H9 (cell line): Measurements from ENCODE around the gene TMEM244. TPM values are rescaled to one million over a fixed set of nuclear protein-coding genes. Genes with fewer than 3 reads are reported as not detected.
"Not testable (repeated sequence)": the region's sequence is repeated elsewhere in the genome, so short reads cannot be mapped to it uniquely, and the experiment has no call there.

ENCODE experiments used
- DNase-seq: peaks from one replicate; pipeline ENCODE4 v3.0.0-alpha.2; 2017
- H2AFZ ChIP-seq: one replicate; pipeline ENCODE4 v1.6.1; 2013; ENCODE audit warnings: mild to moderate bottlenecking, low read length, control low read depth, moderate library complexity
- H2AK5ac ChIP-seq: 2 replicates; pipeline ENCODE4 v1.6.1; 2013; ENCODE audit warnings: low read length, control low read depth, mixed read lengths; ENCODE audit not compliant: insufficient read length
- H2BK120ac ChIP-seq: one replicate; pipeline ENCODE4 v1.6.1; 2013; ENCODE audit warnings: low read depth, mild to moderate bottlenecking, low read length, control low read depth, inconsistent platforms; ENCODE audit not compliant: poor library complexity, severe bottlenecking
- H2BK12ac ChIP-seq: 2 replicates; pipeline ENCODE4 v1.6.1; 2013; ENCODE audit warnings: low read length, control low read depth, mixed read lengths, low read depth; ENCODE audit not compliant: insufficient read length
- H2BK15ac ChIP-seq: 2 replicates; pipeline ENCODE4 v1.6.1; 2013; ENCODE audit warnings: low read depth, low read length, control low read depth
- H2BK20ac ChIP-seq: one replicate; pipeline ENCODE4 v1.6.1; 2013; ENCODE audit warnings: low read depth, mild to moderate bottlenecking, low read length, control low read depth, inconsistent platforms; ENCODE audit not compliant: poor library complexity, severe bottlenecking
- H2BK5ac ChIP-seq: 2 replicates; pipeline ENCODE4 v1.6.1; 2013; ENCODE audit warnings: low read length, control low read depth, mixed read lengths; ENCODE audit not compliant: insufficient read length
- H3K14ac ChIP-seq: 2 replicates; pipeline ENCODE4 v1.6.1; 2013; ENCODE audit warnings: low read length, control low read depth; ENCODE audit not compliant: insufficient read depth
- H3K18ac ChIP-seq: 2 replicates; pipeline ENCODE4 v1.6.1; 2013; ENCODE audit warnings: low read depth, mild to moderate bottlenecking, mixed read lengths, low read length, control low read depth; ENCODE audit not compliant: insufficient read length
- H3K23ac ChIP-seq: 2 replicates; pipeline ENCODE4 v1.6.1; 2013; ENCODE audit warnings: low read length, control low read depth, mixed read lengths, low read depth; ENCODE audit not compliant: insufficient read length
- H3K23me2 ChIP-seq: 2 replicates; pipeline ENCODE4 v1.6.1; 2013; ENCODE audit warnings: low read depth, mild to moderate bottlenecking, mixed read lengths, low read length, control low read depth; ENCODE audit not compliant: insufficient read length, poor library complexity, severe bottlenecking
- H3K27ac ChIP-seq: 2 replicates; pipeline ENCODE4 v1.5.1; 2013; ENCODE audit warnings: low read length, control low read depth, mixed read lengths, low read depth; ENCODE audit not compliant: insufficient read length
- H3K27me3 ChIP-seq: 2 replicates; pipeline ENCODE4 v1.6.1; 2013; ENCODE audit warnings: low read length, control low read depth, inconsistent platforms; ENCODE audit not compliant: insufficient read depth
- H3K4ac ChIP-seq: 2 replicates; pipeline ENCODE4 v1.6.1; 2013; ENCODE audit warnings: low read depth, mild to moderate bottlenecking, control low read depth, inconsistent platforms, low read length, moderate library complexity
- H3K4me1 ChIP-seq: 2 replicates; pipeline ENCODE4 v1.6.1; 2013; ENCODE audit warnings: low read length, control low read depth, inconsistent platforms; ENCODE audit not compliant: insufficient read depth
- H3K4me2 ChIP-seq: 2 replicates; pipeline ENCODE4 v1.6.1; 2013; ENCODE audit warnings: low read length, control low read depth, mixed read lengths; ENCODE audit not compliant: insufficient read length, insufficient read depth
- H3K56ac ChIP-seq: 2 replicates; pipeline ENCODE4 v1.6.1; 2013; ENCODE audit warnings: low read depth, mild to moderate bottlenecking, mixed read lengths, low read length, control low read depth; ENCODE audit not compliant: insufficient read length
- H3K79me1 ChIP-seq: 2 replicates; pipeline ENCODE4 v1.6.1; 2013; ENCODE audit warnings: low read depth, mild to moderate bottlenecking, moderate library complexity, low read length, control low read depth, inconsistent platforms; ENCODE audit not compliant: insufficient read depth, poor library complexity, severe bottlenecking
- H3K79me2 ChIP-seq: 2 replicates; pipeline ENCODE4 v1.6.1; 2013; ENCODE audit warnings: low read length, control low read depth, inconsistent platforms; ENCODE audit not compliant: insufficient read depth
- H3K9ac ChIP-seq: 2 replicates; pipeline ENCODE4 v1.6.1; 2013; ENCODE audit warnings: low read length, control low read depth, mixed read lengths; ENCODE audit not compliant: insufficient read length; ENCODE audit errors: extremely low read depth
- H3K9me3 ChIP-seq: one replicate; pipeline ENCODE4 v1.6.1; 2013; ENCODE audit warnings: low read depth, low read length, inconsistent platforms; ENCODE audit not compliant: control insufficient read depth
- H3T11ph ChIP-seq: one replicate; pipeline ENCODE4 v1.6.1; 2013; ENCODE audit warnings: mild to moderate bottlenecking, low read length, control low read depth, inconsistent platforms
- H4K20me1 ChIP-seq: one replicate; pipeline ENCODE4 v1.6.1; 2013; ENCODE audit not compliant: control insufficient read depth, insufficient read length, insufficient read depth
- H4K5ac ChIP-seq: 2 replicates; pipeline ENCODE4 v1.6.1; 2013; ENCODE audit warnings: low read depth, mild to moderate bottlenecking, mixed read lengths, low read length, control low read depth; ENCODE audit not compliant: insufficient read length
- H4K8ac ChIP-seq: replicated peaks from 2 replicates; pipeline ENCODE4 v1.6.1; 2013; ENCODE audit warnings: low read length, control low read depth, mixed read lengths, low read depth; ENCODE audit not compliant: insufficient read length
- H4K91ac ChIP-seq: 2 replicates; pipeline ENCODE4 v1.6.1; 2013; ENCODE audit warnings: low read depth, mild to moderate bottlenecking, moderate library complexity, mixed read lengths, low read length, control low read depth; ENCODE audit not compliant: insufficient read length
- H3K27ac Mint-ChIP-seq, 3 experiments: 2 replicates in 2 of 3; 3 replicates in 1 of 3; pipeline ENCODE4 v1.8.0; 2020 to 2021; ENCODE audit warnings: mixed read lengths in 3 of 3, mild to moderate bottlenecking in 1 of 3, moderate library complexity in 1 of 3
- H3K27me3 Mint-ChIP-seq: 2 replicates; pipeline ENCODE4 v1.8.0; 2021; ENCODE audit warnings: low read depth, mild to moderate bottlenecking, moderate library complexity, mixed read lengths
- H3K36me3 Mint-ChIP-seq, 3 experiments: 2 replicates in 2 of 3; 3 replicates in 1 of 3; pipeline ENCODE4 v1.8.0; 2020 to 2021; ENCODE audit warnings: low read depth in 3 of 3, mixed read lengths in 3 of 3; ENCODE audit not compliant: insufficient read depth in 1 of 3
- H3K4me1 Mint-ChIP-seq, 2 experiments: 2 replicates each; pipeline ENCODE4 v1.8.0; 2020; ENCODE audit warnings: mixed read lengths in 2 of 2
- H3K4me3 Mint-ChIP-seq, 2 experiments: 2 replicates in 1 of 2; 3 replicates in 1 of 2; pipeline ENCODE4 v1.8.0; 2020 to 2021; ENCODE audit warnings: mild to moderate bottlenecking in 2 of 2, mixed read lengths in 2 of 2, moderate library complexity in 1 of 2
- H3K9me3 Mint-ChIP-seq, 2 experiments: 2 replicates in 1 of 2; 3 replicates in 1 of 2; pipeline ENCODE4 v1.8.0; 2020; ENCODE audit warnings: mild to moderate bottlenecking in 2 of 2, mixed read lengths in 2 of 2, moderate library complexity in 1 of 2
- CTCF ChIP-seq: fragments of 200-600 bp; sonication (generic); conservative IDR thresholded peaks from 3 replicates; pipeline ENCODE4 v1.8.0; 2021; ENCODE audit warnings: antibody characterized with exemption, mild to moderate bottlenecking
- WGBS: extraction: QIAGEN DNeasy Blood & Tissue Kit; methylation state at CpG from one replicate; pipeline ENCODE4 v1.1.7; 2013; ENCODE audit warnings: missing lambda C conversion rate, low lambda C conversion rate, mixed read lengths; ENCODE audit not compliant: insufficient read length; ENCODE audit errors: extremely low coverage; 5-methylcytosine and 5-hydroxymethylcytosine counted together
- total RNA-seq: library from RNA; stranded (reverse); gene quantifications from 2 replicates; pipeline ENCODE4 v1.2.1, GENCODE V29; 2021

The TMEM244 gene
- total RNA-seq, 1 experiment from 2014 or later, result not detected

GRCh38 chr6:129882510-129883023, 21.5 kb upstream of the TMEM244 start:
- H4K91ac ChIP-seq, result no peak overlapping the region
- no peak overlapping the region for H3K23ac ChIP-seq
- H3K4me1 ChIP-seq, result no peaks in the 10 kb centered on the region
- H3K4me1 Mint-ChIP-seq, result no peaks in the 10 kb centered on the region
- no peak overlapping the region for H3K4me3 Mint-ChIP-seq
- H3K4me2 ChIP-seq, result no peak overlapping the region
- no peak overlapping the region for H3K18ac ChIP-seq
- H4K8ac ChIP-seq, result no peak overlapping the region
- no peak overlapping the region for H2AK5ac ChIP-seq
- H3K9me3 Mint-ChIP-seq, result peaks cover 8 to 24% of the 10 kb centered on the region in 2 experiments
- H3K4ac ChIP-seq, result no peak overlapping the region
- no peak overlapping the region for H2BK15ac ChIP-seq
- no peaks in the 10 kb centered on the region for H3K9me3 ChIP-seq
- no peak overlapping the region for H3K9ac ChIP-seq
- no peak overlapping the region for H3T11ph ChIP-seq
- no peak overlapping the region for H4K5ac ChIP-seq
- no peaks in the 10 kb centered on the region for H3K79me1 ChIP-seq
- no peaks in the 10 kb centered on the region for H4K20me1 ChIP-seq
- H3K14ac ChIP-seq, result no peak overlapping the region
- no peaks in the 10 kb centered on the region for H3K79me2 ChIP-seq
- peaks cover 3% of the 10 kb centered on the region; the same call in 1 of the 2 replicates for H3K27me3 Mint-ChIP-seq
- no peak overlapping the region for H2AFZ ChIP-seq
- no peak overlapping the region for H3K56ac ChIP-seq
- TF ChIP-seq CTCF, result no peak
- H3K27ac Mint-ChIP-seq, result peak overlapping the region in 1 of 3 experiments; percentile 84; a peak in 2 of 7 replicates
- no CpG with 5 or more reads among the region's 8 CpGs for WGBS
- no peak overlapping the region for H3K27ac ChIP-seq
- no peak overlapping the region for H2BK20ac ChIP-seq
- H3K23me2 ChIP-seq, result no peaks in the 10 kb centered on the region
- no peak for DNase-seq
- H2BK120ac ChIP-seq, result no peak overlapping the region
- no peaks in the 10 kb centered on the region for H3K27me3 ChIP-seq
- no peak overlapping the region for H2BK5ac ChIP-seq
- H2BK12ac ChIP-seq, result no peak overlapping the region
- H3K36me3 Mint-ChIP-seq, result peaks cover 0 to 3% (median 3%) of the 10 kb centered on the region in 3 experiments; a peak in 1 of 7 replicates

GRCh38 chr6:129877894-129878293, 16.8 kb upstream of the TMEM244 start:
- not testable (repeated sequence) for H3K79me2 ChIP-seq, H4K8ac ChIP-seq, H3K4ac ChIP-seq, H4K20me1 ChIP-seq, H4K5ac ChIP-seq, H3K27me3 ChIP-seq, H2BK20ac ChIP-seq, H3K9me3 ChIP-seq, H3K56ac ChIP-seq, H3K27ac Mint-ChIP-seq, H3K79me1 ChIP-seq, H4K91ac ChIP-seq, H3K4me1 Mint-ChIP-seq, H3K9ac ChIP-seq, H2AFZ ChIP-seq, H2AK5ac ChIP-seq, H3T11ph ChIP-seq, H3K27ac ChIP-seq, H3K23ac ChIP-seq, H3K4me2 ChIP-seq, H3K4me1 ChIP-seq, H3K14ac ChIP-seq, H2BK5ac ChIP-seq, H3K4me3 Mint-ChIP-seq, H2BK120ac ChIP-seq, H3K36me3 Mint-ChIP-seq, H2BK15ac ChIP-seq, H2BK12ac ChIP-seq, H3K23me2 ChIP-seq, DNase-seq, H3K27me3 Mint-ChIP-seq, H3K18ac ChIP-seq
- WGBS, result no CpG with 5 or more reads among the region's 1 CpG
- H3K9me3 Mint-ChIP-seq, result peaks cover 8 to 24% of the 10 kb centered on the region in 2 experiments
